Thoracic aorta (tissue), 2 donors: ENCODE data around the gene PCSK4. TPM values are rescaled to one million over a fixed set of nuclear protein-coding genes. Genes with fewer than 3 reads are reported as not detected.
"Not testable (repeated sequence)": the region's sequence is repeated elsewhere in the genome, so short reads cannot be mapped to it uniquely, and the experiment has no call there.

Source experiments
- ATAC-seq: fragments of 150-250 bp; one replicate; pipeline ENCODE4 v1.8.0; 2017; ENCODE audit warnings: low read depth; ENCODE audit not compliant: insufficient number of reproducible peaks, low FRiP score
- DNase-seq: peaks from one replicate; pipeline ENCODE4 v3.0.0-alpha.2; 2020; ENCODE audit warnings: low spot score
- H3K27ac ChIP-seq, 2 donors: fragments of 200-600 bp; sonication (generic); 1 replicate in 1 of 2; 2 replicates in 1 of 2; pipeline ENCODE4 v1.5.1; 2016; ENCODE audit warnings: mild to moderate bottlenecking in 2 of 2, moderate library complexity in 2 of 2
- H3K27me3 ChIP-seq: fragments of 200-600 bp; sonication (generic); replicated peaks from 2 replicates; pipeline ENCODE4 v1.6.0; 2016; ENCODE audit warnings: mild to moderate bottlenecking; ENCODE audit not compliant: insufficient read depth
- H3K36me3 ChIP-seq: fragments of 200-600 bp; sonication (generic); one replicate; pipeline ENCODE4 v1.5.1; 2016
- H3K4me1 ChIP-seq, 2 donors: fragments of 200-600 bp; sonication (generic); 1 replicate in 1 of 2; 2 replicates in 1 of 2; pipeline versions ENCODE4 v1.5.1 to v1.6.0; 2016; ENCODE audit warnings: low read depth in 2 of 2, mild to moderate bottlenecking in 1 of 2; ENCODE audit not compliant: control insufficient read depth in 1 of 2
- H3K4me3 ChIP-seq: fragments of 200-600 bp; sonication (generic); 2 replicates; pipeline ENCODE4 v1.5.1; 2016; ENCODE audit warnings: mild to moderate bottlenecking
- H3K9me3 ChIP-seq: fragments of 200-600 bp; sonication (generic); 2 replicates; pipeline ENCODE4 v1.5.1; 2016
- CTCF ChIP-seq: fragments of 200-600 bp; sonication (generic); IDR thresholded peaks from one replicate; pipeline ENCODE4 v1.5.1; 2019; ENCODE audit warnings: antibody characterized with exemption
- total RNA-seq, 2 donors: library from RNA; depleted of rRNA; stranded (reverse); fragments of >200 nt; gene quantifications; one replicate each; pipeline versions ENCODE4 v1.1.0 to v1.2.3, GENCODE V29; 2016

Gene PCSK4
- total RNA-seq, 2 donors from 2014 or later, result 0.56 to 0.68 TPM

GRCh38 chr19:1482361-1483130 lies 7.6 kb downstream of the PCSK4 start:
- TF ChIP-seq CTCF, result no peak
- H3K27ac ChIP-seq, result no peak overlapping the region
- ATAC-seq, result no peak
- H3K4me1 ChIP-seq, result peaks cover 6 to 15% of the 10 kb centered on the region in 2 donors
- no peaks in the 10 kb centered on the region for H3K36me3 ChIP-seq
- H3K9me3 ChIP-seq, result no peaks in the 10 kb centered on the region
- no peak overlapping the region for H3K4me3 ChIP-seq
- H3K27me3 ChIP-seq, result no peaks in the 10 kb centered on the region
- DNase-seq, result no peak

- Histone ChIP-seq H3K27me3 (no peaks in the 10 kb centered on the region), H3K4me3 (no peak overlapping the region), H3K27ac (no peak overlapping the region), H3K4me1 (peaks cover 6 to 15% of the 10 kb centered on the region in 2 donors), H3K9me3 (no peaks in the 10 kb centered on the region), H3K36me3 (no peaks in the 10 kb centered on the region)
- DNase-seq (no peak), ATAC-seq (no peak)
- no peak for TF ChIP-seq CTCF
Measured at GRCh38 chr19:1481893-1482360, 8.2 kb downstream of the PCSK4 start.

GRCh38 chr19:1481224-1481892 lies 8.8 kb downstream of the PCSK4 start:
- no peak for TF ChIP-seq CTCF
- Histone ChIP-seq H3K4me1 (peaks cover 6 to 15% of the 10 kb centered on the region in 2 donors), H3K36me3 (peaks cover under 1% of the 10 kb centered on the region), H3K9me3 (no peaks in the 10 kb centered on the region), H3K27me3 (no peaks in the 10 kb centered on the region), H3K27ac (no peak overlapping the region), H3K4me3 (no peak overlapping the region)
- ATAC-seq (no peak), DNase-seq (no peak)

GRCh38 chr19:1478934-1479707 lies 11.0 kb downstream of the PCSK4 start, which contains the start of gene C19orf25:
TSS of gene C19orf25 (minus strand) at chr19:1479215. CDS start at chr19:1478903, 312 bp downstream.
- peaks cover 6 to 15% of the 10 kb centered on the region in 2 donors for H3K4me1 ChIP-seq
- H3K4me3 ChIP-seq, result peak within 1 kb of the TSS; percentile 86
- H3K36me3 ChIP-seq, result peaks cover 6% of the 10 kb centered on the region
- H3K27me3 ChIP-seq, result no peaks in the 10 kb centered on the region
- no peak for TF ChIP-seq CTCF
- peak; percentile 85 for ATAC-seq
- peak; percentile 78 for DNase-seq
- H3K9me3 ChIP-seq, result no peaks in the 10 kb centered on the region
- peak within 1 kb of the TSS in 1 of 2 donors; percentile 32 for H3K27ac ChIP-seq

GRCh38 chr19:1477056-1477455 lies 13.1 kb downstream of the PCSK4 start:
- not testable (repeated sequence) for H3K27ac ChIP-seq, H3K9me3 ChIP-seq, DNase-seq, H3K27me3 ChIP-seq, ATAC-seq, H3K4me3 ChIP-seq, H3K36me3 ChIP-seq
- H3K4me1 ChIP-seq, result peaks cover 6 to 15% of the 10 kb centered on the region in 2 donors
